OCI-M1 (cell line): ENCODE measurements around the gene C17orf114.

Experiments
- DNase-seq: peaks from one replicate; lab custom pipeline; 2025; lab: John Stamatoyannopoulos, UW

Gene C17orf114

GRCh38 chr17:4823373-4824089 is 21.4 kb upstream of the C17orf114 start:
- no peak for DNase-seq

GRCh38 chr17:4822835-4823234 is 20.7 kb upstream of the C17orf114 start:
- no peak for DNase-seq

GRCh38 chr17:4818276-4818675 is 16.1 kb upstream of the C17orf114 start:
- DNase-seq = no peak

- no peak for DNase-seq
Measured at GRCh38 chr17:4816826-4817225, 14.7 kb upstream of the C17orf114 start.

GRCh38 chr17:4815043-4815675 is 13.0 kb upstream of the C17orf114 start:
- DNase-seq = peak; percentile 27

- no peak for DNase-seq
Measured at GRCh38 chr17:4812690-4813089, 10.6 kb upstream of the C17orf114 start.

- no peak for DNase-seq
Measured at GRCh38 chr17:4811471-4811870, 9.3 kb upstream of the C17orf114 start.

GRCh38 chr17:4810696-4811290 is 8.7 kb upstream of the C17orf114 start:
- peak; percentile 42 for DNase-seq

- DNase-seq = no peak
Measured at GRCh38 chr17:4808378-4808767, 6.2 kb upstream of the C17orf114 start.

- DNase-seq = no peak
Measured at GRCh38 chr17:4807605-4808377, 5.7 kb upstream of the C17orf114 start.

GRCh38 chr17:4806777-4807604 is 4.9 kb upstream of the C17orf114 start, which contains the start of gene PLD2:
Gene PLD2, plus strand, starts transcription at chr17:4807152. Its CDS starts 621 bp downstream, at chr17:4807773.
- peak; percentile 90 for DNase-seq

- peak; percentile 58 for DNase-seq
Measured at GRCh38 chr17:4806456-4806776, 4.3 kb upstream of the C17orf114 start.

- DNase-seq = no peak
Measured at GRCh38 chr17:4800462-4801196, 1.5 kb downstream of the C17orf114 start.

- peak; percentile 61 for DNase-seq
Measured at GRCh38 chr17:4796552-4796920, 5.6 kb downstream of the C17orf114 start.

GRCh38 chr17:4795168-4795567 is 7.0 kb downstream of the C17orf114 start:
- DNase-seq = no peak

GRCh38 chr17:4790705-4791088 is 11.4 kb downstream of the C17orf114 start:
- DNase-seq = no peak

- peak; percentile 95 for DNase-seq
Measured at GRCh38 chr17:4789951-4790704, 12.0 kb downstream of the C17orf114 start.

GRCh38 chr17:4789701-4789950 is 12.5 kb downstream of the C17orf114 start:
- no peak for DNase-seq

GRCh38 chr17:4788807-4789700 is 13.1 kb downstream of the C17orf114 start, which contains the start of gene GLTPD2:
Gene GLTPD2, plus strand, starts transcription at chr17:4788964. Its CDS starts 48 bp downstream, at chr17:4789012.
- no peak for DNase-seq
